ENCODE measurements around the gene SLTM.
"Not testable (repeated sequence)": the region's sequence is repeated elsewhere in the genome, so short reads cannot be mapped to it uniquely, and the experiment has no call there.

SLTM gene
- 273 to 302 reads per million in 2 donors for total RNA-seq

GRCh38 chr15:58933281-58934113, at the start of gene SLTM:
Gene SLTM, minus strand, starts transcription at chr15:58933679. Its CDS starts 114 bp downstream, at chr15:58933565.
- DNase-seq, result peak; percentile 89 to 98 (median 90)

- DNase-seq, result no peak
Observed at GRCh38 chr15:58983261-58983660, 49.8 kb upstream of the SLTM start.

GRCh38 chr15:58981808-58982475, 48.5 kb upstream of the SLTM start:
- DNase-seq, result peak in 1 of 5 experiments; percentile 70

- DNase-seq, result peak in 1 of 5 experiments; percentile 70
Observed at GRCh38 chr15:58980351-58980939, 47.0 kb upstream of the SLTM start.

- no peak for DNase-seq
Observed at GRCh38 chr15:58977887-58978286, 44.4 kb upstream of the SLTM start.

GRCh38 chr15:58967479-58967878, 34.0 kb upstream of the SLTM start:
- no peak for DNase-seq

DNA sequence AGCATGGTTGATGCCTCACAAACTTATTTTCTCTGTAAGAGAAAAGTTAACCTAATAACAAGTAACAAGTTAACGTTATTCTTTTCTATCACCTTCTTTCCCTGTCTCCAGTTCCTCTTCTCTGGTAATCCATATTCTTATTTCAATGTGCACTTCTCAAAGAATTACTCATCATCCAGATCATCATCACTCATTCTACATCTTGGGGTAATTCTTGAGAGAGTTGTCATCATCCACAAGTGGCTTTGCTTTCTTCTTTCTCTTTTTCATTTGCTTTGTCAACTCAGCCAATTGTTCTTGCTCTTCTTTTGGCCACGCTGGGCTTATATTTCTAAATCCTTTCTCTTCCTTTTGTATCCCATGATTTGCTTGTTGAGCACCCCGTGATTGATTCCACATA, 33.2 kb upstream of the SLTM start:
- DNase-seq, result no peak

DNA sequence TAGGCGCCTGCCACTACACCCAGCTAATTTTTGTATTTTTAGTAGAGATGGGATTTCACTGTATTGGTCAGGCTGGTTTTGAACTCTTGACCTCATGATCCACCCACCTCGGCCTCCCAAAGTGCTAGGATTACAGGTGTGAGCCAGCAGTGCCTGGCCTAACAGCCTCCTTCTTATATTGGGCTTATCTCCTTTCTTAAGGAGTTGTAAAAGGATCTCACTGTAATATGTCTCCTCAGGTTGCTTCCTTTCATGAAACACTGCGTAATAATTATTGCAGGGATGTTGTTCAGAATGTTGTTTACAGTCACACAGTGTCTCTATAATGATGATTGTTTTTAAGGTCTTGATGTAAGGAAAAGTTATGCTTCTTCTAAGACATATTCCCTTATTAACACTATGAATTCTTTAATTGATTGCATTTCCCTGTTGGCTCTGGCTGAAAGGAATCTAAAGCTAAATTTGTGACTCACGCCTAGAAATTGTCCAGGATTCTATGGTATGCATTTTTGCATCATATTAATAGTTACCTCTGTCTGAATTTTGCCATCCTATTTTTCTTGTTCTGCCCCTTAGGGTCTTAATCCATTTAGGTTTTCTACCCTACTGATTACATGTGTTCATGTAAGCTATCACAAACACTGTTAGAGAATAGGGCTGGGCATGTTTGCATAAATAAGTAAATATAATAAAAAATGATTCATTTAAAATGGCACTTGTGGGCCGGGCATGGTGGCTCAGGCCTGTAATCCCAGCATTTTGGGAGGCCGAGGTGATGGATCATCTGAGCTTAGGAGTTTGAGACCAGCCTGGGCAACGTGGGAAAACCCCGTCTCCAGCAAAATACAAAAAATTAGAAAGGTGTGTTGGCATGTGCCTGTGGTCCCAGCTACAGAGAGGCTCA, 29.4 kb upstream of the SLTM start:
- DNase-seq, result no peak

GRCh38 chr15:58962136-58962535, 28.7 kb upstream of the SLTM start:
- no peak for DNase-seq

DNA sequence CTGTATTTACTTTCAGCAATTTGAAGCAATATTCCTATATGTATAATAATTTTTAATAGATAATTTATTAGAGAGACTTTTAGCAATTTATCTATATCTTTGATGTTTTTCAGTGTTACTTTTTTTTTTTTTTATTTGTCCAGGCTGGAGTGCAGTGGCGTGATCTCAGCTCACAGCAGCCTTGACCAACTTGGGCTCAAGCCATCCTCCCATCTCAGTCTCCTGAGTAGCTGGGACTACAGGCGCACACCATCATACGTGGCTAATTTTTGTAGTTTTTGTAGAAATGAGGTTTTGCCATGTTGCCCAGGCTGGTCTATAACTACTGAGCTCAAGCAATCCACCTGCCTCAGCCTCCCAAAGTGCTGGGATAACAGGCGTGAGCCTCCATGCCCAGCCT, 25.3 kb upstream of the SLTM start:
- no peak for DNase-seq

- DNase-seq, result peak in 4 of 5 experiments; percentile 18 to 79 (median 46)
Observed at GRCh38 chr15:58957101-58957973, 23.9 kb upstream of the SLTM start.

DNA sequence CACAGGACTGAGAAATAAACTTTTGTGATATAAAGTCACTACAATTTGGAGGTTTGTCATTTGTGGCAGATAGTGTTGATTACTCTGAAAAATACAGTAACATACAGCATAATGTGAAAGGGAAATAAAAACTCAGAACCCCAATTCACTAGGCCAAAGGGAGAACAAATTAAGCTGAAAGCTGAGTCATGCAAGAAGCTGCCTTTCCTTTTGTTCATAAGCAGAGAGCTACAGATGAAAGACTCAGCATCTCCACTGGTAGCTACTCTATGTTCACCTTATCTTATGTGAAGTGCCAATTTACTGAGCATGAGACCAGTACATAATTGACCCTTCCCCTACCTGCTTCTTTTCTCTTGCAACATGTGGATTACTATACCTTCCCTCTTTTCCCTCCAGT, 19.3 kb upstream of the SLTM start:
- DNase-seq, result peak in 1 of 5 experiments; percentile 27

GRCh38 chr15:58951388-58952007, 18.0 kb upstream of the SLTM start:
- no peak for DNase-seq

- no peak for DNase-seq
Observed at GRCh38 chr15:58947179-58947578, 13.7 kb upstream of the SLTM start.

- DNase-seq, result not testable (repeated sequence)
Observed at GRCh38 chr15:58934974-58935373, 1.5 kb upstream of the SLTM start.

GRCh38 chr15:58934521-58934920, 1.0 kb upstream of the SLTM start:
- no peak for DNase-seq

DNA sequence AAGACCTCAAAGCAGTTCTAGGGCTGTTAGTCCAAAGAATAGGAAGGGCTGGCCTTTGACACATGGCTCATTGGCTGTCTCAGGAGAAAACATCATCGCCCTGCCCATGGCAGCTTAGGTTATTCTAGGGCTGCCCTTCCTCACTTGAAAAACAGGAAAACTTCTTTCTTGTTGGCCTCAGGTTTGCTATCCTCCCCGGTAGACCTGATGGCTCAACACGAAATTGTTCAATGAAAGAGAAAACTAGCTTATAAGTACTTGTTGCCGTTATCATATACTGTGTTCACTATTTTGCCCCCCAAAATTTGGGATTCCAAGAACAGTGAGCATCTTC, 602 bp upstream of the SLTM start:
- DNase-seq, result no peak

DNA sequence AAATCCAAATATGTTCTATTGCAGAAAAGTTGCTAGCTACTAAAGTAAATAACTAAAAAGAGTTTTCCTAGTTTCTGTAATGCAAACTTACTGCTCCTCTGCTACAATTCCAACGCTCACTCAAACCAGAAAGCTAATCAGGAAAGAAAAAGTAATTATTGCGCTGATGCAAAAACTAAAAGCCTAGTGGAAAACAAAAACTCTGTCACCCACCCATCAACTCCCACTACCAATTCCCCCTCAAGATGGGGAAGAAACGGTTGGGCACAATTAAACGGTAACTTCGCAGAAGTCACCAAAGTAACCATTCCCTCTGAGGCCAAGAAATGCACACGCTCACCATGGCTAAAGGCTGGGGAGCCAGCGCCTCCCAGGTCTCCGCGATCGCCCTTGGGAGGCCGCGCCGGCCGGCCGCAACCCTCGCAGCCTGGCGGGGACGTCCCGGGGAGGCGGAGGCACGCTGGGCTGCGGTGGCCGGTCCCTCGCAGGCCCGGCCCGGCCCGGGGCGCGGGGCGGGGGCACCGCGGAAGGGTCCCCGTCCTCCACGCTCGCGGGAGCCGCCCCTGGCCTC, 684 bp downstream of the SLTM start:
- no peak for DNase-seq

DNA sequence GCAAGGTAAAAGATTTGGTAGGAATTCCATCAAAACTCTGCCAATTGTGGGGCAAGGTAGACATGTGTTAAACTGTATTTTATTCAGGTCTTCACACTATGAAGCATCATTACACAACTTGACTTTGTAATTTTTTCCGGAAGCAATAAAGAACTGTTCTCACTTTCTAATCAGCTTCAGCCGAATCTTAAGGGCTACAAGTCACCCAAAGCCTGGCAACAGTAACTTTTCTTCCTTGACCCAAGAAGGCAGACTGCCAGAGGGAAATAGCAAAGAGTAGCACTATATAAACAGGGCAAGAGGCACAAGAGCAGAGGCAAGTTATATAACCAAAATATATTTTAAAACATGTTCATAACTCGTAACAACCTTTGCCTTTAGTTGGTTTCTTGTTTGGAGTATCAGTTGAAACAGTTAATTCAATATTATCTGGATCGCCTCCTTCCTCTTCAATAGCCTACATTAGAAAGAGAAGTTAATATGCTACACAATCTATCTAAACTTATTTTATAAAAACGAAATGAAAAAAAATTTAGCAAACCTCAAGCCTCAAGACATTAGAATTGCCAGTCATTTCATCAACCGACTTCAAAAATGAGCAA, 1.4 kb downstream of the SLTM start:
- peak in 1 of 5 experiments; percentile 62 for DNase-seq

GRCh38 chr15:58929891-58930416, 3.5 kb downstream of the SLTM start:
- no peak for DNase-seq

All from T-helper 2 cell (primary cell).